ENCODE measurements around the gene ENTPD8. TPM values are rescaled to one million over a fixed set of nuclear protein-coding genes. Genes with fewer than 3 reads are reported as not detected.

Gene ENTPD8
- total and polyA plus RNA-seq, 2 of the 13 experiments (the other 11 are each of a cell fraction or from before 2014, with no cell fraction given): 0.26 to 0.44 TPM

DNA sequence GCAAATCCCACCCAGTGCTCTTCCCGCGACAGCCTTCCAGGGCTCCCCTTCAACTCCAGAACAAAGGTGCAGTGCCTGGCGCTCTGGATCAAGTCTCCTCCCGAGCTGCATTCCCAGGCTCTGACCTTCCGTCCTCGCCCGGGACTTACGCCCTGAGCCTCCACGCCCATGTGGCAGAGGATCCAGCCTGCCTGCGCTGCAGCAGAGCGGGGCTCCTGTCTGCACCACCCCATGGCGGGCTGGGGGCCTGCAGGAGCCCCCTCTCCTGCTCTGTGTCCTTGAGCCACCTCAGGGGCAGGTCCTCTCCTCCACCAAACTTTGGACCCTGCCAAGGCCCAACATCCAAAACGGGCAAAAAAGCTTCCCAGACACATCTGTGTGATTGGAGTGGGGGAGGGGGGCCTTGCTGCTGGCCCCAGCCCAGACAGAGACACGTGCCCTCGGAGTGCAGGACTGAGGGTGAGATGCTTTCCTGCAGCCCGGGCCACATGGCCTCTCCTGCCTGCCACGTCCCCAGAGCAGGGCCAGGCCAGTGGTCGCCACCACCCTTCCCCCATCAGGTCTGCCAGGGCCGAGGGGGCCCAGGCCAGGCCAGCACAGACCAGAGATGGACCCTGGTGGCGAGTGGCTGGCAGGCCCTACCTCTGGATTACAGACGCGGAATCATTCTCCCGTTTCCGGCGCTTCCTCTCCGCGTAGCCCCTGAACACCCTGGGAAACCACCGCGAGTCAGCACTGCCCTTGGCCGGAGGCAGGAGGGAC lies 13.6 kb upstream of the ENTPD8 start (continued):
- TF ChIP-seq ZNF292 (CRISPR knock-in tag; IDR thresholded peaks at IDR 0.05; ENCODE audit: borderline replicate concordance, low read depth) (no peak; the same call in 1 of the 2 replicates), ZFP36L1 (CRISPR knock-in tag; IDR thresholded peaks at IDR 0.05) (peak; percentile 94), TCF7L2 (IDR thresholded peaks at IDR 0.05; ENCODE audit: low read depth, low read length) (no peak), IRX3 (CRISPR knock-in tag; IDR thresholded peaks at IDR 0.05; ENCODE audit: borderline replicate concordance, low read depth) (peak; percentile 84; the same call in 1 of the 2 replicates), ZNF510 (CRISPR knock-in tag; IDR thresholded peaks at IDR 0.05; ENCODE audit: low read depth) (0 out of 2 replicates have a peak, but pooled peaks have one; percentile 64), ZNF343 (CRISPR knock-in tag; IDR thresholded peaks at IDR 0.05) (peak; percentile 73; the same call in 1 of the 2 replicates), GLI4 (CRISPR knock-in tag; IDR thresholded peaks at IDR 0.05; ENCODE audit: borderline replicate concordance) (peak; percentile 48; the same call in 1 of the 2 replicates), ZNF768 (CRISPR knock-in tag; IDR thresholded peaks at IDR 0.05) (peak; percentile 39; the same call in 1 of the 2 replicates), HNF4A (CRISPR knock-in tag; IDR thresholded peaks at IDR 0.05) (peak; percentile 94), CEBPB (IDR thresholded peaks at IDR 0.05; ENCODE audit: borderline replicate concordance, low read depth, low read length) (no peak), SRF (IDR thresholded peaks at IDR 0.05; ENCODE audit: low read depth, low read length) (peak; percentile 65; the same call in 1 of the 2 replicates), ZNF224 (CRISPR knock-in tag; IDR thresholded peaks at IDR 0.05) (peak; percentile 79; the same call in 1 of the 2 replicates), BHLHE40 (IDR thresholded peaks at IDR 0.05; ENCODE audit: low read length) (peak; percentile 89), KAT8 (CRISPR knock-in tag; IDR thresholded peaks at IDR 0.05) (peak; percentile 63), THAP11 (CRISPR knock-in tag; IDR thresholded peaks at IDR 0.05) (peak; percentile 62), ZFP90 (CRISPR knock-in tag; IDR thresholded peaks at IDR 0.05; ENCODE audit: borderline replicate concordance) (peak; percentile 78)
- TF ChIP-seq, protein P1, sequence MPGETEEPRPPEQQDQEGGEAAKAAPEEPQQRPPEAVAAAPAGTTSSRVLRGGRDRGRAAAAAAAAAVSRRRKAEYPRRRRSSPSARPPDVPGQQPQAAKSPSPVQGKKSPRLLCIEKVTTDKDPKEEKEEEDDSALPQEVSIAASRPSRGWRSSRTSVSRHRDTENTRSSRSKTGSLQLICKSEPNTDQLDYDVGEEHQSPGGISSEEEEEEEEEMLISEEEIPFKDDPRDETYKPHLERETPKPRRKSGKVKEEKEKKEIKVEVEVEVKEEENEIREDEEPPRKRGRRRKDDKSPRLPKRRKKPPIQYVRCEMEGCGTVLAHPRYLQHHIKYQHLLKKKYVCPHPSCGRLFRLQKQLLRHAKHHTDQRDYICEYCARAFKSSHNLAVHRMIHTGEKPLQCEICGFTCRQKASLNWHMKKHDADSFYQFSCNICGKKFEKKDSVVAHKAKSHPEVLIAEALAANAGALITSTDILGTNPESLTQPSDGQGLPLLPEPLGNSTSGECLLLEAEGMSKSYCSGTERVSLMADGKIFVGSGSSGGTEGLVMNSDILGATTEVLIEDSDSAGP (CRISPR knock-in tag; IDR thresholded peaks at IDR 0.05; ENCODE audit: borderline replicate concordance): peak; percentile 94; the same call in 1 of the 2 replicates
- TF ChIP-seq, protein P2, sequence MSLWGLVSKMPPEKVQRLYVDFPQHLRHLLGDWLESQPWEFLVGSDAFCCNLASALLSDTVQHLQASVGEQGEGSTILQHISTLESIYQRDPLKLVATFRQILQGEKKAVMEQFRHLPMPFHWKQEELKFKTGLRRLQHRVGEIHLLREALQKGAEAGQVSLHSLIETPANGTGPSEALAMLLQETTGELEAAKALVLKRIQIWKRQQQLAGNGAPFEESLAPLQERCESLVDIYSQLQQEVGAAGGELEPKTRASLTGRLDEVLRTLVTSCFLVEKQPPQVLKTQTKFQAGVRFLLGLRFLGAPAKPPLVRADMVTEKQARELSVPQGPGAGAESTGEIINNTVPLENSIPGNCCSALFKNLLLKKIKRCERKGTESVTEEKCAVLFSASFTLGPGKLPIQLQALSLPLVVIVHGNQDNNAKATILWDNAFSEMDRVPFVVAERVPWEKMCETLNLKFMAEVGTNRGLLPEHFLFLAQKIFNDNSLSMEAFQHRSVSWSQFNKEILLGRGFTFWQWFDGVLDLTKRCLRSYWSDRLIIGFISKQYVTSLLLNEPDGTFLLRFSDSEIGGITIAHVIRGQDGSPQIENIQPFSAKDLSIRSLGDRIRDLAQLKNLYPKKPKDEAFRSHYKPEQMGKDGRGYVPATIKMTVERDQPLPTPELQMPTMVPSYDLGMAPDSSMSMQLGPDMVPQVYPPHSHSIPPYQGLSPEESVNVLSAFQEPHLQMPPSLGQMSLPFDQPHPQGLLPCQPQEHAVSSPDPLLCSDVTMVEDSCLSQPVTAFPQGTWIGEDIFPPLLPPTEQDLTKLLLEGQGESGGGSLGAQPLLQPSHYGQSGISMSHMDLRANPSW (CRISPR knock-in tag; IDR thresholded peaks at IDR 0.05; ENCODE audit: borderline replicate concordance): peak; percentile 75; the same call in 1 of the 2 replicates
- TF ChIP-seq, protein P3, sequence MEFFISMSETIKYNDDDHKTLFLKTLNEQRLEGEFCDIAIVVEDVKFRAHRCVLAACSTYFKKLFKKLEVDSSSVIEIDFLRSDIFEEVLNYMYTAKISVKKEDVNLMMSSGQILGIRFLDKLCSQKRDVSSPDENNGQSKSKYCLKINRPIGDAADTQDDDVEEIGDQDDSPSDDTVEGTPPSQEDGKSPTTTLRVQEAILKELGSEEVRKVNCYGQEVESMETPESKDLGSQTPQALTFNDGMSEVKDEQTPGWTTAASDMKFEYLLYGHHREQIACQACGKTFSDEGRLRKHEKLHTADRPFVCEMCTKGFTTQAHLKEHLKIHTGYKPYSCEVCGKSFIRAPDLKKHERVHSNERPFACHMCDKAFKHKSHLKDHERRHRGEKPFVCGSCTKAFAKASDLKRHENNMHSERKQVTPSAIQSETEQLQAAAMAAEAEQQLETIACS (CRISPR knock-in tag; IDR thresholded peaks at IDR 0.05): no peak
- TF ChIP-seq, protein P4, sequence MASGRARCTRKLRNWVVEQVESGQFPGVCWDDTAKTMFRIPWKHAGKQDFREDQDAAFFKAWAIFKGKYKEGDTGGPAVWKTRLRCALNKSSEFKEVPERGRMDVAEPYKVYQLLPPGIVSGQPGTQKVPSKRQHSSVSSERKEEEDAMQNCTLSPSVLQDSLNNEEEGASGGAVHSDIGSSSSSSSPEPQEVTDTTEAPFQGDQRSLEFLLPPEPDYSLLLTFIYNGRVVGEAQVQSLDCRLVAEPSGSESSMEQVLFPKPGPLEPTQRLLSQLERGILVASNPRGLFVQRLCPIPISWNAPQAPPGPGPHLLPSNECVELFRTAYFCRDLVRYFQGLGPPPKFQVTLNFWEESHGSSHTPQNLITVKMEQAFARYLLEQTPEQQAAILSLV (CRISPR knock-in tag; IDR thresholded peaks at IDR 0.05; ENCODE audit: borderline replicate concordance): peak; percentile 95; the same call in 1 of the 2 replicates
- TF ChIP-seq, protein P5, sequence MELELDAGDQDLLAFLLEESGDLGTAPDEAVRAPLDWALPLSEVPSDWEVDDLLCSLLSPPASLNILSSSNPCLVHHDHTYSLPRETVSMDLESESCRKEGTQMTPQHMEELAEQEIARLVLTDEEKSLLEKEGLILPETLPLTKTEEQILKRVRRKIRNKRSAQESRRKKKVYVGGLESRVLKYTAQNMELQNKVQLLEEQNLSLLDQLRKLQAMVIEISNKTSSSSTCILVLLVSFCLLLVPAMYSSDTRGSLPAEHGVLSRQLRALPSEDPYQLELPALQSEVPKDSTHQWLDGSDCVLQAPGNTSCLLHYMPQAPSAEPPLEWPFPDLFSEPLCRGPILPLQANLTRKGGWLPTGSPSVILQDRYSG (CRISPR knock-in tag; IDR thresholded peaks at IDR 0.05): peak; percentile 5; the same call in 1 of the 2 replicates
